ENCODE results near the gene DNAJB5.
A peak's percentile ranks its signal among the peaks of the same experiment; 100 is the strongest.

DNAJB5 gene

DNA sequence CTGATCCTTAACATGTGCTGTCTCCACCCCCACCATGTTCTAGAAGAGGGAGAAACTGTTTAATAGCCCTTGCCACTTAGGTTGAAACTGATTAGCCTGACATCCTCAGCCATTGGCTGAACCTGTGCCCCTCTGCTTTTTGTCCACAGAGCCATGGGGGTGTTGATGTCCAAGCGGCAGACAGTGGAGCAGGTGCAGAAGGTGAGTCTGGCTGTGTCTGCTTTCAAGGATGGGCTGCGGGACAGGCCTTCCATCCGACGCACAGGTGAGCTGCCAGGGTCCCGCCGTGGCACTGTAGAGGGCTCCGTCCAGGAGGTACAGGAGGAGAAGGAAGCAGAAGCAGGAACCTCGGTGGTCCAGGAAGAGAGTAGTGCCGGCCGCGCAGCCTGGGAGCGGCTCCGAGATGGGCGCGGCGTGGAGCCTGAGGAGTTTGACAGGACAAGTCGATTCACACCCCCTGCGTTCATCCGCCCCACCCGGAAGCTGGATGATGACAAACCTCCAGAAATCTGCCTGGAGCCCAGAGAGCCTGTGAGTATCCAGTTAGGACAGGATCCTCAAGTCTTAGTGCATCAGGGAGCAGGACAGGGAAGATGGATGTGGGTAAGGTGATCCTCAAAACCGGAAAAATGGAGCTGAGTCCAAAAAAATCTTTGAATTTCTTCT lies 18.3 kb upstream of the DNAJB5 start:
- H3K4me3 Mint-ChIP-seq = no peak overlapping the region
- no peaks in the 10 kb centered on the region for H3K4me1 Mint-ChIP-seq
- no peaks in the 10 kb centered on the region for H3K36me3 Mint-ChIP-seq (ENCODE audit: low read depth)
- peaks cover 24% of the 10 kb centered on the region for H3K27me3 Mint-ChIP-seq
- H3K9me3 Mint-ChIP-seq = no peaks in the 10 kb centered on the region
- no peak overlapping the region for H3K27ac Mint-ChIP-seq
- ATAC-seq = no peak
- no peak for DNase-seq

DNA sequence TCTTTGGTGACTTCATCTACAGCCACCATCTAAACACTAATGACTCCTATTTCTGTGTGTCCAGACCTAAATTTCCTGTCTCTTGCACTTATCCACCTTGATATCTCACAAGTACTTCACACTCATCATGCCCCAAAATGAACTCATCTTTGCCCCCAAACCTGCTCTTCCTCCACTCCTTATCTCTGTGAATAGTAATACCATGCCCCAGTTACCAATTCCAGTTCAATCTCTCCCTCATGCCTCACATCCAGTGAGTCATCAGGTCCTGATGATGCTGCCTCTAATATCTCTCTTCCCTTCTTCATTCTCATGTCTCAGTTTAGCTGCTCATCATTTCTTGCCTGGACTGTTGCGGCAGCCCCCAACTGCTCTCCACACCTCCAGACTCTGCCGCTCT lies 14.9 kb upstream of the DNAJB5 start:
- H3K27ac Mint-ChIP-seq = no peak overlapping the region
- no peaks in the 10 kb centered on the region for H3K4me1 Mint-ChIP-seq
- H3K9me3 Mint-ChIP-seq = no peaks in the 10 kb centered on the region
- H3K4me3 Mint-ChIP-seq = no peak overlapping the region
- DNase-seq (no peak), ATAC-seq (no peak)
- peaks cover 3% of the 10 kb centered on the region for H3K27me3 Mint-ChIP-seq
- no peaks in the 10 kb centered on the region for H3K36me3 Mint-ChIP-seq (ENCODE audit: low read depth)

DNA sequence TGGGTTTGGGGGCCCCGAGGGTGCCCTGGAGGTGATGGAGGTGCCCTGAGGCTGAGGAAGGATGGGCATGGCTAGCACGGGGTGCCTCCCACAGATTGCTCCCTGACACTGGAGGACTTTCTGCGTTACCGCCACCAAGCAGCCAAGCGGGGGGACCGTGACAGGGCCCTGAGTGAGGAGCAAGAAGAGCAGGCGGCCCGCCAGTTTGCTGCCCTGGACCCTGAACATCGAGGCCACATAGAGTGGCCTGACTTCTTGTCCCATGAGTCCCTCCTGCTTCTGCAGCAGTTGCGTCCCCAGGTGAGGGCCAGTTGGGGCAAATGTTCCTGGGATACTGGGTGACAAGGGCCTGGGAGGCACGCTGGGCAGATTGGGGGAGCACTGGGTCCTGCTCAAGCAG lies 13.1 kb upstream of the DNAJB5 start:
- no peaks in the 10 kb centered on the region for H3K9me3 Mint-ChIP-seq
- no peaks in the 10 kb centered on the region for H3K36me3 Mint-ChIP-seq (ENCODE audit: low read depth)
- DNase-seq (no peak), ATAC-seq (no peak)
- H3K27ac Mint-ChIP-seq = no peak overlapping the region
- H3K4me3 Mint-ChIP-seq = no peak overlapping the region
- peaks cover 2% of the 10 kb centered on the region for H3K27me3 Mint-ChIP-seq
- H3K4me1 Mint-ChIP-seq = no peaks in the 10 kb centered on the region

DNA sequence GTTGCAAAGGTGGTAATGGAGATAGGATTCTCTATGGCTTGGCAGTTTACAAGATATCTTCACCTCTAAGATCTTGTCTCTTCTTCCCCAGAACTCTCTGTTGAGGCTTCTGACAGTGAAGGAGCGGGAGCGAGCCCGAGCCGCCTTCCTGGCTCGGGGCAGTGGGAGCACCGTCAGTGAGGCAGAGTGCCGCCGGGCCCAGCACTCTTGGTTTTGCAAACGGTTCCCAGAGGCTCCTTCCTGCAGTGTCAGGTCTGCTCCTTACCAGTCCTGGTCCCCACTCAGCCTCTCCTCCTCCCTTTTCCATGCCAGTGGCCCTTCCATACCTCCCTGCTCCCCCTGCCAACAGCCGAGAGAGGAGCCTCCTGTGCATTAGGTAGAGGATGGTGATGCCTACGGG lies 12.6 kb upstream of the DNAJB5 start:
- Mint-ChIP-seq H3K36me3 (ENCODE audit: low read depth) (no peaks in the 10 kb centered on the region), H3K27ac (no peak overlapping the region), H3K9me3 (no peaks in the 10 kb centered on the region), H3K27me3 (peaks cover 2% of the 10 kb centered on the region), H3K4me3 (no peak overlapping the region), H3K4me1 (no peaks in the 10 kb centered on the region)
- ATAC-seq = no peak
- DNase-seq = no peak

DNA sequence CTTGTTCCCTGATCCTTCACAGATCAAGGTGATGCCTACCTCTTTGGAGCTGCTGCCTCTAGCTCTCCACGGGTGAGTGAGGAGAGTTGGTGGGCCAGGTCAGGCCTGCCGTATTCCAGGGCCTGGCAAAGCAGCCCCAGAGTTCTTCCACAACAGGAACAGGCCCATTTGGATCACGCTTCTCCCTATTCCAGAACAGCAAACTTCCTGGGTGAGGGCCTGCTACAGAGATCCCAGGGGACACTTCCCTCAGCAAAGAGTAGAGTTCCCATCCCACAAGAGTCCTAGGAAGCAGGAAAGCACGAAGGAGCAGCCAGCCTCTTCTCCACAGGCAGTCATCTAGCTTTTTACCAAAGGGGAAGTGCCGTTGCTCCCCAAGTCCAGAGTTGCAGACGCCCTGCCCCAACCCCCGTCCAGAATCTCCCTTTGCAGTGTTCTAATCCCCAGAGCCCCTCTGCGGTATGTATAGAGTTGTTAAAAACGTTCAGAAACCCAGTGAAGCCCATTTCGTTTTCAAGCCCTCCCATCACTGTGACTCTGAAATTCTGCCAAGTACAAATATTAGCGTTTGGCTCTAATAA lies 9.3 kb upstream of the DNAJB5 start:
- no peaks in the 10 kb centered on the region for H3K9me3 Mint-ChIP-seq
- peaks cover 31% of the 10 kb centered on the region for H3K4me1 Mint-ChIP-seq
- ATAC-seq (no peak), DNase-seq (no peak)
- no peak overlapping the region for H3K27ac Mint-ChIP-seq
- no peaks in the 10 kb centered on the region for H3K27me3 Mint-ChIP-seq
- H3K4me3 Mint-ChIP-seq = no peak overlapping the region
- no peaks in the 10 kb centered on the region for H3K36me3 Mint-ChIP-seq (ENCODE audit: low read depth)

DNA sequence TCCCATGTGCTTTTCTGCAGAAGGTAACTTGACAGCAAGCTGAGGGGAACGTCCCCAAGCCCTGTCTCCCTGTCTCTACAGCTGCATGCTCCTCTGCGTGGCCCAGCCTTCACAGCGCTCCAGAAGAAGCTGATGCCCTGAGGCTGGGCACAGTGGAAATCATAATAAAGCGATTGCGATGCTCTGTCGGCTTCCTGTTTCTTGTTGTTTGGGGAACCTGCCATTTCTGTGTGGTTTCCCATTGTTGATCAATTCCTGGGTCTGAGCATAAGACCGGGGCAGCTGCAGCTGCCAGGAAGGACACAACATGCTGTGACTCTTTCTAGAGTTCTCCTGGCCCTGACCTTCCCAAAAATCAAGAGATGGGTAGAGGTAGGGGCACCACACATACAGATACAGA lies 7.2 kb upstream of the DNAJB5 start:
- DNase-seq (no peak), ATAC-seq (no peak)
- no peaks in the 10 kb centered on the region for H3K36me3 Mint-ChIP-seq (ENCODE audit: low read depth)
- peaks cover 52% of the 10 kb centered on the region for H3K4me1 Mint-ChIP-seq
- no peaks in the 10 kb centered on the region for H3K9me3 Mint-ChIP-seq
- no peaks in the 10 kb centered on the region for H3K27me3 Mint-ChIP-seq
- no peak overlapping the region for H3K4me3 Mint-ChIP-seq
- H3K27ac Mint-ChIP-seq = no peak overlapping the region

DNA sequence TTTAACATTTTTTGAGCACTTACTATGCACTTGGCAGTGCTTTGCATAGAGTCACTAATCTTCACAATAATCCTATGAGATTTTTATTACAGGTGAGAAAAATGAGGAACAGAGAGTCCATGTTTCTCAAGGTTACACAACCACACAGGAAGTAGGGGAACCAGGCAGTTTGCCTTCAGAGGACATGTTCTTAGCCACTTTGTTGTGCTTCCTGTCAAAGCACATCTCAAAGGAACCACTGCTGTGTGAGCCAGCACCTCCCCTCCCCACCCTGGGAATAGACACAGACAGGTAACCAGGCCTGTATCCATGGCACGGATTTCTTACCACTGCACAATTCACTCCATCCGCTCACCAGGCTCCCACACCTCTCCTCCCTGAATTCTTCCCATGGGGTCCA lies 6.3 kb upstream of the DNAJB5 start:
- Mint-ChIP-seq H3K4me1 (peaks cover 59% of the 10 kb centered on the region), H3K4me3 (no peak overlapping the region), H3K27me3 (no peaks in the 10 kb centered on the region), H3K36me3 (ENCODE audit: low read depth) (no peaks in the 10 kb centered on the region), H3K9me3 (no peaks in the 10 kb centered on the region), H3K27ac (no peak overlapping the region)
- ATAC-seq (no peak), DNase-seq (no peak)

DNA sequence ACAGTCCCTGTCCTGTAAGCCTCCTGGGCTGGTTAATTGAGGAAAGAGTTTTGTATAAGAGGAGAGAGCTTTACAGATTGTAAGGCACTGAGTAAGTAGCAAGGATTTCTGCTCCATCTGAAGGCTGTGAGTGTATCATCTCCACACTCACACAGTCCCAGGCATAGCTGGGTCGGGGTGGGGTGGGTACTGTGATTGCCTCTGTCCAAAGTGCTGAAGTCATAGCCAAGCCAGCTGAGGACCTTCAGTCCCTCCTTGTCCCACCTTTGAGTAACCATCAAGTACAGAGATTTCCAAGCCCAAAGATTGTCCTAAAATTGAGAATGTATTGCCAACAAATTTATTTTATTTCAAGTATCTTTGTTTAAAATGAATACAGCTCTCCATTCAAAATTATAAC lies 5.5 kb upstream of the DNAJB5 start:
- no peak overlapping the region for H3K27ac Mint-ChIP-seq

DNA sequence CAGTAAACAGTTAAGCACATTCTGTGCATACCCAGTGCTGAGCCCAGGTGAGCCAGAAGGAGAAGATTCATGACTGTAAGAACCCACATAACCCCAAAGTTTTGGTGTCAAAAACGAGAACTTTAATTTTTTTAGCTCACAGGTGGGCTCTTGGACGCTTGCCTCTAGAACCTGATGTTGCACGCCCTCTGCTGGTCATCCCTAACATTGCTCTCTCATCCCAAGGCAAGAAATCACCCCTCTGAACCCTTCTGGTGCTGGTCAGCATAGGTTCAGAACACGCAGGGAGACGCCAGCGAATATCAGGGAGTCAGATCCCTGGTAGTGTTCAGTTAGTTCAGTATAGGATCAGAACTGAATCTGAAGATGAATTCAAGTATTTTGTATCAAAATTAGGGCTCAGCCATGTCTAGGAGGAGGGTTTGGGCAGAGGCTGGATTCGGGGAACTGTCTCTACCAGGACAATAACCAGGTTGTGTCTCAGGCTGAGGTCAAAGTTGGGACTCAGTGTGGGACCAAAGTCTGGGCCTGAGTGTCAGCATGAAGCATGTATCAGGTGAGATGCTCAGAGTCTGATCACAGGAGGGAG lies 4.1 kb upstream of the DNAJB5 start:
- ATAC-seq = no peak
- Mint-ChIP-seq H3K4me1 (peaks cover 73% of the 10 kb centered on the region), H3K9me3 (no peaks in the 10 kb centered on the region), H3K4me3 (no peak overlapping the region), H3K27me3 (peaks cover 1% of the 10 kb centered on the region), H3K36me3 (ENCODE audit: low read depth) (peaks cover 3% of the 10 kb centered on the region), H3K27ac (no peak overlapping the region)
- peak; percentile 72 for DNase-seq

More for the DNA sequence above, 5.5 kb upstream of the DNAJB5 start:
- H3K36me3 Mint-ChIP-seq (ENCODE audit: low read depth) = no peaks in the 10 kb centered on the region
- H3K4me3 Mint-ChIP-seq = no peak overlapping the region
- no peaks in the 10 kb centered on the region for H3K9me3 Mint-ChIP-seq
- ATAC-seq = no peak
- peaks cover 66% of the 10 kb centered on the region for H3K4me1 Mint-ChIP-seq
- H3K27me3 Mint-ChIP-seq = no peaks in the 10 kb centered on the region
- DNase-seq = no peak

DNA sequence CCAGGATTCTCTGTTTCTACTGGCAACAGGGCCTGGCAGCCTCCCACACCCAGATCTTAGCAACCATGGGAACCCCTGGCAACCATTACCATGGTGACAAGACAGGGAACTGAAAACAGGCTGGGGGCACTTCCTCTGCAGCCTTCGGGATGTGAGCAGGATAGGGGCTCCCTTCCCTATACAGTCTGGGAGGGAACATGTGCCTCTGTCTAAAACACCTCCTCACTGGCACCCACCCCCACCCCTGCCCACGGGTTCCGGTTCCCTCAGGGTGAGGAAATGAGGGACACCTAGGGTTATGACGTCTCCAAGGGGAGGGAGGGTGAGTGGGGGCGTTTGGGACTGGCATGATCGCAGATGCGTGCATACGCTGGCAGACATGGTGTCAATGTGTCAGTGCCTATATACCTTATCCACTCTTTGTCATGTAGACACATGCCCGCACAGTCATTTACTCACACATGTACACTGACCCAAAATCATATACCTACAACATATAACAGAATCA lies 3.0 kb upstream of the DNAJB5 start:
- H3K27me3 Mint-ChIP-seq = peaks cover 1% of the 10 kb centered on the region
- peaks cover 5% of the 10 kb centered on the region for H3K36me3 Mint-ChIP-seq (ENCODE audit: low read depth)
- H3K4me3 Mint-ChIP-seq = no peak overlapping the region

DNA sequence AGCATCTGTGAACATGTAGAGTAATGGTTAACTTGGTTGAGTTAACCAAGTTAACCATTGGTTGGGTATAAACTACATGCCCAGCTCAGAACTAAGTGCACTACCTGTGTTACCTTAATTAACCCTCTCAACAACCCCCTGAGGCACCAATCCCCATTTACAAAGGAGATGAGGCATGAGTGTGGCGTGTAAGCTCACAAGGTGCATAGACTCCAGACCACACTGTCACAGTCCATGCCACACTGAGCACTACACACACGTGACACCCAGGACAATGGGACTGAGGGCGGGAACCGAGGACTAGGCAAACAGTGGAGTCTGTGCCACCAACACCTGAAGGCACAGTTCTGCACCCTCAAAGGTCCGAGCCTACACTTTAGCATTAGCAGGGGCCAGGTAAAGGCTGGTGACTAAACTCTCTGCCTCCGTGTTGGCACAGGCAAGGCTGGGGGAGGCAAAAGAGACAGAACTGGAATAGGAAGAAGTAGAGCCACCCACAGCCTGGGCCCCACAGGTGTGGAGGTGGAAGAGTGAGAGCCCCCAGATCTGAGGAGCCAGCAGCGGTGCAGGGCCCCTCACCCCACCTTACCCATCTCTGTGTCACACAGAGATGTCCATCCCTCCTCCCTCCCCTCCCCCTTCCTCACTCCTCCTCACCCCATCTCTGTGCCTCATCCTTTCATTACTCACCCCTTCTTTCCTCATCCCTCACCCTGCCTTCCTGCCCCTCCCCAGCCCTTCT lies 2.2 kb upstream of the DNAJB5 start:
- Mint-ChIP-seq H3K27ac (peak overlapping the region; percentile 27), H3K4me3 (no peak overlapping the region), H3K36me3 (ENCODE audit: low read depth) (peaks cover 5% of the 10 kb centered on the region), H3K4me1 (peaks cover 88% of the 10 kb centered on the region), H3K27me3 (peaks cover 1% of the 10 kb centered on the region), H3K9me3 (no peaks in the 10 kb centered on the region)
- ATAC-seq = no peak
- no peak for DNase-seq

More for the DNA sequence above, 3.0 kb upstream of the DNAJB5 start:
- Mint-ChIP-seq H3K27ac (peak overlapping the region; percentile 27), H3K9me3 (no peaks in the 10 kb centered on the region), H3K4me1 (peaks cover 83% of the 10 kb centered on the region)
- ATAC-seq = peak; percentile 15
- DNase-seq = peak; percentile 47

DNA sequence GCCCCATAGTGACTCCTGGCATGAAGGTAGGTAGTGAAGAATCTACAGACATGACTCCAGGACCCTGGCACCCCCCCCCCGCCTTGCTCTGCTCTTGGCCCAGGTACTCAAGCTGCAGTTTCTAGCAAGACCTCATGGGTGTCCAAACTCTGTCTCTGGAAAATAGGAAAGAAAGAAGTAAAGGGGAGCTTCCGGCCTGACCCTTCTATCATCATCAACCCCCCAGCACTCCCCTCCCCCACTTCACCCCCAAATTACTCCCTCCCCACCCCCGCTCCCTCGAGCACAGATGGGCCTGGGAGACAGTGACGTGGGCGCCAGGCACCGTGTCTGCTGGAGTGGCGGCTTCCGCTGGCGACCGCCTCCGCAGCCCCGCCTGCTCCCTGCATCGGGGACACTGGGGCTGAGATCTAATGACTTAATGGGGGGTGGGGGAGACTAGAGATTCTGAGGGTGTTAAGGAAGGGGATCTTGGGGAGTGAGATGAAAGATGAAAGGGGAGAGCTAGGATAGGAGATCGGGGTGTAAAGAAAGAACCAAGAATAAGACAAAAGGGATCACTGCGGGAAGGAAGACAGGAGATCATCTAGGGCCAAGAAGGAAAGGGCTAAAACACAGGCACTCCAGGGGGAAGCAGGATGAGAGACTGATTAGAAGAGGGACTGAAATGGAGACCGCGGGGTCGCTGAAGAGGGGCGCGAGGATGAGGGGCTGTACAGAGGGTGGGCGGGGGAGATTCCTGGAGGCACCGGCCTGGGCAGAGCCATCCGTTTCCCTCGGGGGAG lies 1.1 kb upstream of the DNAJB5 start:
- Mint-ChIP-seq H3K4me1 (peaks cover 88% of the 10 kb centered on the region), H3K27ac (peak overlapping the region; percentile 94), H3K4me3 (peak overlapping the region; percentile 87), H3K36me3 (ENCODE audit: low read depth) (peaks cover 7% of the 10 kb centered on the region), H3K27me3 (peaks cover 1% of the 10 kb centered on the region), H3K9me3 (no peaks in the 10 kb centered on the region)
- DNase-seq (peak; percentile 51), ATAC-seq (no peak)

DNA sequence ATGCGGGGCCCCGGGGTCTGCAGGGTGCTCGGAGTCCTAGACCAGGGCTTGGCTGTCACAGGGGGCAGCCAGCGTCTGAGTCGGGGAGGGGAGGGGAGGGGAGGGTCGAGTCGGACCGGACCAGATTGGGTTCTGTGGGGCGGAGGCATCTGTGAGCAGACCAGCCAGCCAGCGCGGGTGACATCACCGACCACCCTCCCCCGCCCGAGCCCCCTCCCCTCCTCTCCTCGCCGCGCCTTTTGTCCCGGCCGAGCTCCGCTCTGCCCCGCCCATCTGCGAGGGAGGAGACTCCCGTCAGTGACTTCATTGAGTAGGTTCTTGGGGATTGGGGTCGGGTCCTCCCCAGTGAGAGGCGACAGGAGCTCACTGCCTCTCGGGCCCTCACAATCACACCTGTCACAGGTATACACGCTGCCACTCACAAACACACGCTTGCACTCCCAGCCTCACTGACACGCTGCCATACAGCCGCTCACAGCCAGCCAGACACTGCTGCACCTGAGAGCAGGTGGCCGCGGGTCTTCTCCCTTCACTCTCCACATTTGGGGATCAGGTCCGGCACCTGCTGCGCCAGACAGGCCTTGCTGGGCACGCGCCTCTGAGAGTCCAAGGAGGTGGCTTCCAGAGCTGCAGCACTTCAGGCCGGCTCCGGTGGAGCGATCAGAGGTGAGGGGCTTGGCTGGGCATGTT lies 546 bp downstream of the DNAJB5 start:
- Mint-ChIP-seq H3K4me1 (peaks cover 84% of the 10 kb centered on the region), H3K36me3 (ENCODE audit: low read depth) (peaks cover 11% of the 10 kb centered on the region), H3K27ac (peak overlapping the region; percentile 71), H3K4me3 (peak overlapping the region; percentile 87), H3K27me3 (peaks cover 1% of the 10 kb centered on the region), H3K9me3 (no peaks in the 10 kb centered on the region)
- no peak for ATAC-seq
- DNase-seq = peak; percentile 53
